Natural killer cell (primary cell): ENCODE data around the gene TOR4A. TPM values are rescaled to one million over a fixed set of nuclear protein-coding genes. Genes with fewer than 3 reads are reported as not detected.

Experiments
- ATAC-seq, 3 donors: fragments of 150-1000 bp in 2 of 3; fragments of 200-7000 bp in 1 of 3; cut with Tn5 transposase; 1 replicate in 1 of 3; 2 replicates in 2 of 3; pipeline ENCODE4 v1.10.0; 2021; ENCODE audit warnings: mild to moderate bottlenecking in 2 of 3, moderate library complexity in 2 of 3
- DNase-seq, 2 donors: peaks; one replicate each; pipeline versions ENCODE4 v3.0.0 to v3.0.0-alpha.2; 2013 to 2021; ENCODE audit warnings: mixed read lengths in 1 of 2
- H3K27ac ChIP-seq: one replicate; pipeline ENCODE4 v1.5.1; 2013; ENCODE audit warnings: mild to moderate bottlenecking, low read length
- H3K27me3 ChIP-seq: one replicate; pipeline ENCODE4 v1.6.1; 2013; ENCODE audit warnings: low read length; ENCODE audit not compliant: control insufficient read depth, insufficient read depth
- H3K36me3 ChIP-seq: one replicate; pipeline ENCODE4 v1.6.1; 2013; ENCODE audit warnings: low read length; ENCODE audit not compliant: control insufficient read depth, insufficient read depth
- H3K4me1 ChIP-seq: one replicate; pipeline ENCODE4 v1.6.1; 2013; ENCODE audit warnings: low read length; ENCODE audit not compliant: control insufficient read depth, insufficient read depth
- H3K4me3 ChIP-seq: one replicate; pipeline ENCODE4 v1.5.1; 2013; ENCODE audit warnings: low read length
- H3K9me3 ChIP-seq: one replicate; pipeline ENCODE4 v1.6.1; 2013; ENCODE audit warnings: low read length; ENCODE audit not compliant: control insufficient read depth, insufficient read depth
- H3K27ac Mint-ChIP-seq, 2 donors: one replicate each; pipeline ENCODE4 v1.8.0; 2022; ENCODE audit warnings: mild to moderate bottlenecking in 2 of 2, mixed read lengths in 2 of 2, moderate library complexity in 1 of 2
- H3K27me3 Mint-ChIP-seq, 2 donors: one replicate each; pipeline ENCODE4 v1.8.0; 2022; ENCODE audit warnings: low read depth in 2 of 2, mixed read lengths in 2 of 2
- H3K36me3 Mint-ChIP-seq: one replicate; pipeline ENCODE4 v1.8.0; 2022; ENCODE audit warnings: mixed read lengths
- H3K4me1 Mint-ChIP-seq, 2 donors: one replicate each; pipeline ENCODE4 v1.8.0; 2022; ENCODE audit warnings: mixed read lengths in 2 of 2
- H3K4me3 Mint-ChIP-seq: one replicate; pipeline ENCODE4 v1.8.0; 2022; ENCODE audit warnings: mild to moderate bottlenecking, moderate library complexity, mixed read lengths
- H3K9me3 Mint-ChIP-seq, 2 donors: one replicate each; pipeline ENCODE4 v1.8.0; 2022; ENCODE audit warnings: mixed read lengths in 2 of 2
- WGBS: methylation state at CpG from one replicate; pipeline ENCODE4 v1.1.7; 2013; ENCODE audit warnings: missing lambda C conversion rate; ENCODE audit not compliant: insufficient coverage; 5-methylcytosine and 5-hydroxymethylcytosine counted together
- intact Hi-C: fragments of 100-400 bp; cut with micrococcal nuclease; formaldehyde crosslinking; loops from one replicate; pipeline ENCODE4 v1.14.2; 2022
- total RNA-seq, 4 donors: library from RNA; stranded (reverse); fragments of 120-200 nt in 1 of 4; gene quantifications; one replicate each; pipeline versions ENCODE4 v1.2.3 to v1.2.4, GENCODE V29; 2013 to 2022
- TF ChIP-seq, protein P1 (sequence below): fragments of 200-600 bp; IDR thresholded peaks from one replicate; pipeline ENCODE4 v1.8.0; 2022; ENCODE audit warnings: antibody characterized with exemption

TOR4A gene
- total RNA-seq, 3 donors from 2014 or later (not counting 1 experiment from before 2014, with no cell fraction given): 16.3 to 24.6 (median 19.2) TPM

DNA sequence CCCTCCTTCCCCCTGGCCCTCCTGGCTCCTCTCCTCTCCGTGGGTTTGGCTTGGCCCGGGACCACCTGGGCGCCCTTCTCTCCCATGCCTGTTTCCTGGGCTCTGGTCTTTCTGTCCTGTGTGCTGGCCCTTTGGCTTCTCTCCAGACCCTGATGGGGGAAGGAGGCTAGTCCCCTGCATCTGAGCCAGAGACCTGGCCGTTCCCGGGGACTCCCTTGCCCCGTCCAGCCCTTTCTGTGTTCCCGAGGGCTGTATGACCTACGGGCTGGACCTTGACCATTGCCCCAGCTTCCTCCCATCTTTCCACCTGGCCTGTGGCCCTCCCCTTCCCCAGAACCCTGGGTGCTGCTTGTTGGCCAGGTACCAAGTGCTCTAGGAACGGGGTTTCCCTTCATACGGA lies 14.0 kb upstream of the TOR4A start:
- no peak overlapping the region for H3K4me3 ChIP-seq
- no peak for DNase-seq
- 86% methylated on average over 10 of the region's 10 CpGs for WGBS
- no peak overlapping the region for H3K4me3 Mint-ChIP-seq
- no peak overlapping the region for H3K27ac ChIP-seq
- intact Hi-C loops: no loop called here
- H3K9me3 Mint-ChIP-seq: no peaks in the 10 kb centered on the region
- H3K36me3 Mint-ChIP-seq: no peaks in the 10 kb centered on the region
- no peaks in the 10 kb centered on the region for H3K9me3 ChIP-seq
- peaks cover 4% of the 10 kb centered on the region for H3K4me1 ChIP-seq
- H3K27ac Mint-ChIP-seq: no peak overlapping the region
- H3K36me3 ChIP-seq: peaks cover 35% of the 10 kb centered on the region
- ATAC-seq: no peak
- H3K4me1 Mint-ChIP-seq: peaks cover 0 to 8% of the 10 kb centered on the region in 2 donors
- H3K27me3 Mint-ChIP-seq: no peaks in the 10 kb centered on the region
- H3K27me3 ChIP-seq: no peaks in the 10 kb centered on the region
- TF ChIP-seq, protein P1, sequence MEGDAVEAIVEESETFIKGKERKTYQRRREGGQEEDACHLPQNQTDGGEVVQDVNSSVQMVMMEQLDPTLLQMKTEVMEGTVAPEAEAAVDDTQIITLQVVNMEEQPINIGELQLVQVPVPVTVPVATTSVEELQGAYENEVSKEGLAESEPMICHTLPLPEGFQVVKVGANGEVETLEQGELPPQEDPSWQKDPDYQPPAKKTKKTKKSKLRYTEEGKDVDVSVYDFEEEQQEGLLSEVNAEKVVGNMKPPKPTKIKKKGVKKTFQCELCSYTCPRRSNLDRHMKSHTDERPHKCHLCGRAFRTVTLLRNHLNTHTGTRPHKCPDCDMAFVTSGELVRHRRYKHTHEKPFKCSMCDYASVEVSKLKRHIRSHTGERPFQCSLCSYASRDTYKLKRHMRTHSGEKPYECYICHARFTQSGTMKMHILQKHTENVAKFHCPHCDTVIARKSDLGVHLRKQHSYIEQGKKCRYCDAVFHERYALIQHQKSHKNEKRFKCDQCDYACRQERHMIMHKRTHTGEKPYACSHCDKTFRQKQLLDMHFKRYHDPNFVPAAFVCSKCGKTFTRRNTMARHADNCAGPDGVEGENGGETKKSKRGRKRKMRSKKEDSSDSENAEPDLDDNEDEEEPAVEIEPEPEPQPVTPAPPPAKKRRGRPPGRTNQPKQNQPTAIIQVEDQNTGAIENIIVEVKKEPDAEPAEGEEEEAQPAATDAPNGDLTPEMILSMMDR: no peak

GRCh38 chr9:137264067-137264466 lies 13.5 kb upstream of the TOR4A start:
- H3K27ac Mint-ChIP-seq: no peak overlapping the region
- intact Hi-C loops: no loop called here
- no peak overlapping the region for H3K27ac ChIP-seq
- 98% methylated on average over 22 of the region's 22 CpGs for WGBS
- DNase-seq (no peak), ATAC-seq (no peak)
- peaks cover 0 to 12% of the 10 kb centered on the region in 2 donors for H3K4me1 Mint-ChIP-seq
- no peaks in the 10 kb centered on the region for H3K36me3 Mint-ChIP-seq
- H3K9me3 Mint-ChIP-seq: no peaks in the 10 kb centered on the region
- no peaks in the 10 kb centered on the region for H3K27me3 Mint-ChIP-seq
- no peak overlapping the region for H3K4me3 Mint-ChIP-seq
- H3K4me3 ChIP-seq: no peak overlapping the region
- H3K4me1 ChIP-seq: peaks cover 4% of the 10 kb centered on the region
- no peaks in the 10 kb centered on the region for H3K9me3 ChIP-seq
- no peaks in the 10 kb centered on the region for H3K27me3 ChIP-seq
- TF ChIP-seq, protein P1: no peak
- peaks cover 33% of the 10 kb centered on the region for H3K36me3 ChIP-seq

DNA sequence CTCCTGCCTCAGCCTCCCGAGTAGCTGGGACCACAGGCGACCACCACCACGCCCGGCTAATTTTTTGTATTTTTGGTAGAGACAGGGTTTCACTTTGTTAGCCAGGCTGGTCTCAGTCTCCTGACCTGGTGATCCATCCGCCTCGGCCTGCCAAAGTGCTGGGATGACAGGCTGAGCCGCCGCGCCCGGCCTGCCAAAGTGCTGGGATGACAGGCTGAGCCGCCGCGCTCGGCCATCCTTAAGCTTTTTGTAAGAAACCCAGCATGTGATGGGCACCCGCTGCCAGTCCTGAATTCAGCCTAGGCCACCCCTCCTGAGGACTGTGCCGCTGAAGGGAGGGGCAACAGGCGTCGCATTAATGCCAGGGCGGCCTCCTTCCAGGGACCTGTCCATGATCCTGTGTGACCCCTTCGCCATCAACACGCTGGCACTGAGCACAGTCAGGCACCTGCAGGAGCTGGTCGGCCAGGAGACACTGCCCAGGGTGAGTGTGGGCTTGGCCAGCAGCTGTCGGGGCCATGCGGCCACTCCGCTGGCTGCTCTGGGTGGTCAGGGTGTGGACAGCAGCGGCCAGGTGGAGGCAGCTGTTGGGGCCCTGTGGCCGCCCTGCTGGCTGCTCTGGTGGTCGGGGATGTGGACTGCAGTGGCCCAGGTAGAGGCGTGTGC lies 11.9 kb upstream of the TOR4A start:
- H3K4me1 ChIP-seq: peaks cover 7% of the 10 kb centered on the region
- ATAC-seq: no peak
- H3K27ac ChIP-seq: no peak overlapping the region
- H3K4me3 ChIP-seq: no peak overlapping the region
- whole genome bisulfite sequencing: 94% methylated on average over 29 of the region's 29 CpGs
- H3K36me3 ChIP-seq: peaks cover 30% of the 10 kb centered on the region
- H3K27ac Mint-ChIP-seq: no peak overlapping the region
- H3K9me3 Mint-ChIP-seq: no peaks in the 10 kb centered on the region
- no peaks in the 10 kb centered on the region for H3K27me3 Mint-ChIP-seq
- TF ChIP-seq, protein P1: no peak
- H3K27me3 ChIP-seq: no peaks in the 10 kb centered on the region
- no peak overlapping the region for H3K4me3 Mint-ChIP-seq
- DNase-seq: no peak
- peaks cover 4 to 12% of the 10 kb centered on the region in 2 donors for H3K4me1 Mint-ChIP-seq
- H3K36me3 Mint-ChIP-seq: no peaks in the 10 kb centered on the region
- intact Hi-C loops: no loop called here
- no peaks in the 10 kb centered on the region for H3K9me3 ChIP-seq

- Histone ChIP-seq H3K27ac (no peak overlapping the region), H3K4me1 (peaks cover 12% of the 10 kb centered on the region), H3K27me3 (no peaks in the 10 kb centered on the region), H3K36me3 (peaks cover 30% of the 10 kb centered on the region), H3K4me3 (no peak overlapping the region), H3K9me3 (no peaks in the 10 kb centered on the region)
- Mint-ChIP-seq H3K4me1 (peaks cover 4 to 13% of the 10 kb centered on the region in 2 donors), H3K4me3 (no peak overlapping the region), H3K27ac (no peak overlapping the region), H3K36me3 (no peaks in the 10 kb centered on the region), H3K27me3 (no peaks in the 10 kb centered on the region), H3K9me3 (no peaks in the 10 kb centered on the region)
- no peak for ATAC-seq
- no peak for DNase-seq
- intact Hi-C loops: no loop called here
- 97% methylated on average over 15 of the region's 15 CpGs for WGBS
- TF ChIP-seq, protein P1: no peak
Observed at GRCh38 chr9:137266162-137266527, 11.4 kb upstream of the TOR4A start.
